Measurements from ENCODE around the gene INSM2. TPM values are rescaled to one million over a fixed set of nuclear protein-coding genes. Genes with fewer than 3 reads are reported as not detected.

Gene INSM2
- total and polyA plus RNA-seq, 2 of the 13 experiments (the other 11 are each of a cell fraction or from before 2014, with no cell fraction given): not detected

DNA sequence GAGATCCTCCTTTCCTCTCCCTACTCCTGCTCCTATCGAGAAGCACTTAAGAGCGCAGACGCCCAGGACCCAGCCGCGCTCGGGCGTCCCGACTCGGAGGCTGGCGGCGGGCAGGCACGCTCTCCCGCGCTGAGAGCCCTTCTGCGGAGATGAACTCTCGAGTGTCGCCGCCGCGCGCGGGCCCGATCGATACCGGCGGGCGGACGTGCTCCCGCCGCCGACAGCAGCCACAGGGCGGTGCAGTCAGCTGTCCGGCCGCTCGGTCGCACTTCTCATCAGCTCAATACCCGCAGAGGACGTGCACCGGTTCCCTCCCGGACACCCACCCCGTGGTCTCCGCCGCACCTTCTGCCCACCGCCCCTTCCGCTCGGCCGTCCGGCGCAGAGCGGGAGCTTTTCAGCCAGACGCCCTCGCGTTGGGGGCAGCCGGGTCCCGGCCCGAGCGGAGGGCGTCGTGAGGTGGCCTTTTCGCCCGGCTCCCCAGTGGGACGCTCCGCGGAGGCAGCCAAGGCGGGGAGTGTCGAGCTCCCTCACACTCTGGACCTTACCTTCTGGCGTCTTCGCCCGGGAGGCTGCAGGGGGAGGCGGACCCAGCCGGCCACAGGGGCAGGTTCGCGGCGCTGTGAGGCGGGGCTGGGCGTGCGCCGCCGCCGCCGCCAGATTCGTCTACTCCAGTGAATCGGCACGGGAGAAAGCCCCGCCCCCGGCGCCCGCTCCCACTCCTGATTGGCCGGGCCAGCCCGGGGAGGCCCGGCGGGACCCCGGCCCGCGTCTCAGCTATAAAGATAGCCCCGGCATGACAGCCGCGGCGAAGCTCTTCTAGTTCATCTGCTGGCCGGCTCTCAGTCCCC, at the start of gene INSM2 (continued):
- TF ChIP-seq ZNF605 (CRISPR knock-in tag; IDR thresholded peaks at IDR 0.05) (peak; percentile 66; the same call in 1 of the 2 replicates), ZNF670 (CRISPR knock-in tag; IDR thresholded peaks at IDR 0.05; ENCODE audit: borderline replicate concordance) (no peak), HMGA1 (CRISPR knock-in tag; conservative IDR thresholded peaks at IDR 0.05) (no peak), FOXM1 (CRISPR knock-in tag; IDR thresholded peaks at IDR 0.05) (no peak), ZNF3 (CRISPR knock-in tag; IDR thresholded peaks at IDR 0.05) (no peak), YY1 (IDR thresholded peaks at IDR 0.05; ENCODE audit: insufficient read depth, insufficient replicate concordance, low read depth, low read length) (no peak), ZBTB8A (CRISPR knock-in tag; IDR thresholded peaks at IDR 0.05; ENCODE audit: borderline replicate concordance, low read depth) (peak; percentile 98; the same call in 1 of the 2 replicates), HNRNPLL (IDR thresholded peaks at IDR 0.05; ENCODE audit: low read depth, low read length, poor library complexity, severe bottlenecking) (peak; percentile 80), ARHGAP35 (CRISPR knock-in tag; IDR thresholded peaks at IDR 0.05; ENCODE audit: borderline replicate concordance) (peak; percentile 82; the same call in 1 of the 2 replicates), NFRKB (IDR thresholded peaks at IDR 0.05) (no peak), ARNT2 (CRISPR knock-in tag; IDR thresholded peaks at IDR 0.05; ENCODE audit: low read depth) (no peak; the same call in 1 of the 2 replicates), ZBTB38 (CRISPR knock-in tag; IDR thresholded peaks at IDR 0.05) (peak; percentile 84), ZC3H13 (CRISPR knock-in tag; IDR thresholded peaks at IDR 0.05) (peak; percentile 82; the same call in 1 of the 2 replicates), ZNF619 (CRISPR knock-in tag; IDR thresholded peaks at IDR 0.05) (peak; percentile 50; the same call in 1 of the 2 replicates), SNAPC2 (CRISPR knock-in tag; IDR thresholded peaks at IDR 0.05) (no peak; the same call in 1 of the 2 replicates), HNF1A (IDR thresholded peaks at IDR 0.05; ENCODE audit: low read depth) (no peak), HNF1A (CRISPR knock-in tag; IDR thresholded peaks at IDR 0.05; ENCODE audit: borderline replicate concordance) (peak; percentile 65), XRCC5 (optimal IDR thresholded peaks at IDR 0.05; ENCODE audit: low read length) (no peak), ZNF292 (CRISPR knock-in tag; IDR thresholded peaks at IDR 0.05; ENCODE audit: borderline replicate concordance, low read depth) (peak; percentile 62), AGO2 (optimal IDR thresholded peaks at IDR 0.05; ENCODE audit: low read depth, low read length) (peak; percentile 68), SNRNP70 (IDR thresholded peaks at IDR 0.05; ENCODE audit: low read depth, low read length) (no peak), ISL2 (CRISPR knock-in tag; IDR thresholded peaks at IDR 0.05) (peak; percentile 69), ZNF263 (CRISPR knock-in tag; IDR thresholded peaks at IDR 0.05) (peak; percentile 93), RARA (CRISPR knock-in tag; IDR thresholded peaks at IDR 0.05) (no peak; the same call in none of the 2 replicates), NFKB2 (CRISPR knock-in tag; IDR thresholded peaks at IDR 0.05; ENCODE audit: borderline replicate concordance) (peak; percentile 89; the same call in 1 of the 2 replicates), NCOA1 (CRISPR knock-in tag; IDR thresholded peaks at IDR 0.05) (peak; percentile 3; the same call in 1 of the 2 replicates)
- TF ChIP-seq, protein P1, sequence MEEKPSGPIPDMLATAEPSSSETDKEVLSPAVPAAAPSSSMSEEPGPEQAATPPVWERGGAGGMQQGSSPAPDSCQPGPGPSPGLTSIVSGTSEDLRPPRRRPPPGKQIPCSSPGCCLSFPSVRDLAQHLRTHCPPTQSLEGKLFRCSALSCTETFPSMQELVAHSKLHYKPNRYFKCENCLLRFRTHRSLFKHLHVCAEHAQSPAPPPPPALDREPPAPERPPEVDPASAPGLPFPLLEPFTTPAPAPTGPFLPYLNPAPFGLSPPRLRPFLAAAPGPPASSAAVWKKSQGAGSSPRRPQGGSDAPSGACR (CRISPR knock-in tag; IDR thresholded peaks at IDR 0.05): no peak

All from HepG2 (cell line).